K562 (cell line): ENCODE measurements around the gene HDHD3. TPM values are rescaled to one million over a fixed set of nuclear protein-coding genes. Genes with fewer than 3 reads are reported as not detected.

Source experiments
- CEBPG ChIP-seq, 3 experiments: fragments of 200-800 bp in 1 of 3; sonication (Bioruptor generic) in 1 of 3; sonication (generic) in 1 of 3; formaldehyde crosslinking in 1 of 3; IDR thresholded peaks in 2 of 3; conservative IDR thresholded peaks in 1 of 3; 2 replicates each; pipeline versions ENCODE4 v1.6.1 to v1.8.0; 2016 to 2022; ENCODE audit warnings: missing compliant biosample characterization in 2 of 3, missing genetic modification characterization in 2 of 3, mild to moderate bottlenecking in 1 of 3, missing genetic modification reagents in 1 of 3
- HCFC1 ChIP-seq: IDR thresholded peaks from 2 replicates; pipeline ENCODE4 v1.6.1; 2012; ENCODE audit warnings: low read depth, low read length, improper control_type of control experiment
- PPARD ChIP-seq: fragments of 250-450 bp; sonication (Bioruptor Pico); IDR thresholded peaks from 2 replicates; pipeline ENCODE4 v1.8.0; 2022; ENCODE audit warnings: inconsistent platforms, mild to moderate bottlenecking, moderate library complexity
- ZNF76 ChIP-seq: fragments of 250-450 bp; sonication (Bioruptor Pico); IDR thresholded peaks from 2 replicates; pipeline ENCODE4 v1.4.0; 2020; ENCODE audit warnings: mild to moderate bottlenecking, moderate library complexity, borderline replicate concordance
- ZNF79 ChIP-seq: fragments of 250-450 bp; sonication (Bioruptor Pico); IDR thresholded peaks from 2 replicates; pipeline ENCODE4 v1.4.0; 2020; ENCODE audit warnings: low read depth, mild to moderate bottlenecking, moderate library complexity
- polyA plus RNA-seq, 8 experiments: library from polyadenylated mRNA; depleted of rRNA in 4 of 8; stranded (reverse) in 5 of 8; unstranded in 3 of 8; fragments of >200 nt; fragmentation: Nextera tagmentation in 2 of 8; fragmentation: Illumina TruSeq in 1 of 8; extraction: Ambion mirVana in 2 of 8; extraction: Trizol in 1 of 8; gene quantifications; 2 replicates each; pipeline versions ENCODE4 v1.2.1 to v1.2.3, GENCODE V29; 2011 to 2014; ENCODE audit warnings: inconsistent platforms in 1 of 8, missing spikeins in 1 of 8
- total RNA-seq, 7 experiments: library from RNA; depleted of rRNA in 6 of 7; stranded (reverse); fragments of >200 nt in 6 of 7; fragmentation: Illumina TruSeq in 2 of 7; extraction: Trizol in 2 of 7; gene quantifications; 2 replicates each; pipeline versions ENCODE4 v1.2.1 to v1.2.3, GENCODE V29; 2011 to 2021; ENCODE audit warnings: low replicate concordance in 1 of 7
- TF ChIP-seq, protein P1 (sequence below): sonication (generic); formaldehyde crosslinking; IDR thresholded peaks from 2 replicates; pipeline ENCODE4 v1.9.0; 2022; ENCODE audit warnings: mild to moderate bottlenecking, missing genetic modification reagents
- TF ChIP-seq, protein P2 (sequence below): IDR thresholded peaks from 2 replicates; pipeline ENCODE4 v1.6.1; 2014; ENCODE audit warnings: antibody characterized with exemption
- TF ChIP-seq, protein P3 (sequence below), 2 experiments: fragments of 450-650 bp; IDR thresholded peaks; 2 replicates each; pipeline ENCODE4 v1.6.1; 2016
- TF ChIP-seq, protein P4 (sequence below): fragments of 450-650 bp; IDR thresholded peaks from 2 replicates; pipeline ENCODE4 v1.6.1; 2016; ENCODE audit warnings: antibody characterized with exemption
- TF ChIP-seq, protein P5 (sequence below): fragments of 250-450 bp; sonication (Bioruptor Pico); IDR thresholded peaks from 2 replicates; pipeline ENCODE4 v1.5.0; 2020; ENCODE audit warnings: mild to moderate bottlenecking
- TF ChIP-seq, protein P6 (sequence below), 2 experiments: IDR thresholded peaks in 1 of 2; conservative IDR thresholded peaks in 1 of 2; 2 replicates each; pipeline ENCODE4 v1.6.1; 2016; ENCODE audit warnings: low read depth in 2 of 2, mild to moderate bottlenecking in 1 of 2, missing compliant biosample characterization in 1 of 2, missing genetic modification characterization in 1 of 2, moderate library complexity in 1 of 2

The HDHD3 gene
- total and polyA plus RNA-seq, 9 of the 15 experiments (the other 6 are each of a cell fraction or from before 2014, with no cell fraction given), result 1.1 to 19.1 (median 10.9) TPM

DNA sequence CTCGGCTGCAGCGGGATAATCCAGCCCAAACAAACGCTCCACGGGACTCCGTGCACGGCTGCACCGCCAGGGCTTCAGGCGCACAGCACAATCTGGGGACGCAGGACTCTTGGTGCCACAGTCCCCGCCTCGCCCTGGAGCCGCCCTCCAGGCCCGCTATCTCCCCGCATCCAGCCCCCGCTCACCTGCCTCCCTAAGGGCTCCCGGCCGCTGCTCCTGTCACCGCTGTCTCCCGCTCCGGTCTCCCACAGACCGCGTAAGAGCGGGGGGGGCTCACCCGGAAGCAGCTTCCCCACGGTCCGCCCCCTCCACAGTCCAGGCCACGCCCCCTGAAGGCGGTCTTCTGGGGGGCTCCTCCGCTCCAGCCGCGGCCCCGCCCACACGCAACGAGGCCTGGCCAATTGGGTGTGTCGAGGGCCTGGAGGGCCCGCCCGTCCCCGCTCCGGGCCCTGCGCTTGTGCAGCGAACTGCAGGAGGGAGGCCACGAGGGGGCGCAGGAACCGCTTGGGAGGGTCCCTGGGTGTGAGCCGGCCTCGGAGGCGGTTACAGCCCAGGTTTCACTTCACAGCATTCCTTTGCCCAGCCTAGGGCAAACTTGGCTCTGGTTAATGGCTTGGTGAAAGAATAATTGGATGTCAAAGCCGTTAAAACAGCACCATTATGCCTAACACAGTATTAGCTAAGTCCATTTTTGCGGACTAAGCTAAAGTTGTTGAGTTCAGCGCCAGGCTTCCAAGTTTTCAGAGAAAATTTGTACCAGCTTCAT is 24.4 kb upstream of the HDHD3 start, which contains the start of gene ALAD (continued):
- TF ChIP-seq ZNF79 (CRISPR knock-in tag) (no peak), PPARD (CRISPR knock-in tag) (no peak), CEBPG (CRISPR knock-in tag; IDR thresholded peaks at IDR 0.05) (no peak), CEBPG (tag; conservative IDR thresholded peaks at IDR 0.05 in 1 of 2, IDR thresholded peaks at IDR 0.05 in 1 of 2) (no peak), ZNF76 (CRISPR knock-in tag) (no peak), HCFC1 (peak; percentile 3; the same call in 1 of the 2 replicates)
- TF ChIP-seq, protein P1, sequence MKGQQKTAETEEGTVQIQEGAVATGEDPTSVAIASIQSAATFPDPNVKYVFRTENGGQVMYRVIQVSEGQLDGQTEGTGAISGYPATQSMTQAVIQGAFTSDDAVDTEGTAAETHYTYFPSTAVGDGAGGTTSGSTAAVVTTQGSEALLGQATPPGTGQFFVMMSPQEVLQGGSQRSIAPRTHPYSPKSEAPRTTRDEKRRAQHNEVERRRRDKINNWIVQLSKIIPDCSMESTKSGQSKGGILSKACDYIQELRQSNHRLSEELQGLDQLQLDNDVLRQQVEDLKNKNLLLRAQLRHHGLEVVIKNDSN (CRISPR knock-in tag), result no peak
- TF ChIP-seq, protein P2, sequence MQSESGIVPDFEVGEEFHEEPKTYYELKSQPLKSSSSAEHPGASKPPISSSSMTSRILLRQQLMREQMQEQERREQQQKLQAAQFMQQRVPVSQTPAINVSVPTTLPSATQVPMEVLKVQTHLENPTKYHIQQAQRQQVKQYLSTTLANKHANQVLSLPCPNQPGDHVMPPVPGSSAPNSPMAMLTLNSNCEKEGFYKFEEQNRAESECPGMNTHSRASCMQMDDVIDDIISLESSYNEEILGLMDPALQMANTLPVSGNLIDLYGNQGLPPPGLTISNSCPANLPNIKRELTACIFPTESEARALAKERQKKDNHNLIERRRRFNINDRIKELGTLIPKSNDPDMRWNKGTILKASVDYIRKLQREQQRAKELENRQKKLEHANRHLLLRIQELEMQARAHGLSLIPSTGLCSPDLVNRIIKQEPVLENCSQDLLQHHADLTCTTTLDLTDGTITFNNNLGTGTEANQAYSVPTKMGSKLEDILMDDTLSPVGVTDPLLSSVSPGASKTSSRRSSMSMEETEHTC, result no peak; the same call in 1 of the 2 replicates
- TF ChIP-seq, protein P3, sequence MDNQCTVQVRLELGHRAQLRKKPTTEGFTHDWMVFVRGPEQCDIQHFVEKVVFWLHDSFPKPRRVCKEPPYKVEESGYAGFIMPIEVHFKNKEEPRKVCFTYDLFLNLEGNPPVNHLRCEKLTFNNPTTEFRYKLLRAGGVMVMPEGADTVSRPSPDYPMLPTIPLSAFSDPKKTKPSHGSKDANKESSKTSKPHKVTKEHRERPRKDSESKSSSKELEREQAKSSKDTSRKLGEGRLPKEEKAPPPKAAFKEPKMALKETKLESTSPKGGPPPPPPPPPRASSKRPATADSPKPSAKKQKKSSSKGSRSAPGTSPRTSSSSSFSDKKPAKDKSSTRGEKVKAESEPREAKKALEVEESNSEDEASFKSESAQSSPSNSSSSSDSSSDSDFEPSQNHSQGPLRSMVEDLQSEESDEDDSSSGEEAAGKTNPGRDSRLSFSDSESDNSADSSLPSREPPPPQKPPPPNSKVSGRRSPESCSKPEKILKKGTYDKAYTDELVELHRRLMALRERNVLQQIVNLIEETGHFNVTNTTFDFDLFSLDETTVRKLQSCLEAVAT (IDR thresholded peaks at IDR 0.05), result peak in 1 of 2 experiments; percentile 84; a peak in 2 of 4 replicates
- TF ChIP-seq, protein P4, sequence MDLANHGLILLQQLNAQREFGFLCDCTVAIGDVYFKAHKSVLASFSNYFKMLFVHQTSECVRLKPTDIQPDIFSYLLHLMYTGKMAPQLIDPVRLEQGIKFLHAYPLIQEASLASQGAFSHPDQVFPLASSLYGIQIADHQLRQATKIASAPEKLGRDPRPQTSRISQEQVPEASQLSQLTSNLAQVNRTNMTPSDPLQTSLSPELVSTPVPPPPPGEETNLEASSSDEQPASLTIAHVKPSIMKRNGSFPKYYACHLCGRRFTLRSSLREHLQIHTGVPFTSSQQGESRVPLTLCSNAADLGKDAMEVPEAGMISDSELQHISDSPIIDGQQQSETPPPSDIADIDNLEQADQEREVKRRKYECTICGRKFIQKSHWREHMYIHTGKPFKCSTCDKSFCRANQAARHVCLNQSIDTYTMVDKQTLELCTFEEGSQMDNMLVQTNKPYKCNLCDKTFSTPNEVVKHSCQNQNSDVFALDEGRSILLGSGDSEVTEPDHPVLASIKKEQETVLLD, result no peak
- TF ChIP-seq, protein P5, sequence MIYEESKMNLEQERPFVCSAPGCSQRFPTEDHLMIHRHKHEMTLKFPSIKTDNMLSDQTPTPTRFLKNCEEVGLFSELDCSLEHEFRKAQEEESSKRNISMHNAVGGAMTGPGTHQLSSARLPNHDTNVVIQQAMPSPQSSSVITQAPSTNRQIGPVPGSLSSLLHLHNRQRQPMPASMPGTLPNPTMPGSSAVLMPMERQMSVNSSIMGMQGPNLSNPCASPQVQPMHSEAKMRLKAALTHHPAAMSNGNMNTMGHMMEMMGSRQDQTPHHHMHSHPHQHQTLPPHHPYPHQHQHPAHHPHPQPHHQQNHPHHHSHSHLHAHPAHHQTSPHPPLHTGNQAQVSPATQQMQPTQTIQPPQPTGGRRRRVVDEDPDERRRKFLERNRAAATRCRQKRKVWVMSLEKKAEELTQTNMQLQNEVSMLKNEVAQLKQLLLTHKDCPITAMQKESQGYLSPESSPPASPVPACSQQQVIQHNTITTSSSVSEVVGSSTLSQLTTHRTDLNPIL (CRISPR knock-in tag), result no peak
- TF ChIP-seq, protein P6, sequence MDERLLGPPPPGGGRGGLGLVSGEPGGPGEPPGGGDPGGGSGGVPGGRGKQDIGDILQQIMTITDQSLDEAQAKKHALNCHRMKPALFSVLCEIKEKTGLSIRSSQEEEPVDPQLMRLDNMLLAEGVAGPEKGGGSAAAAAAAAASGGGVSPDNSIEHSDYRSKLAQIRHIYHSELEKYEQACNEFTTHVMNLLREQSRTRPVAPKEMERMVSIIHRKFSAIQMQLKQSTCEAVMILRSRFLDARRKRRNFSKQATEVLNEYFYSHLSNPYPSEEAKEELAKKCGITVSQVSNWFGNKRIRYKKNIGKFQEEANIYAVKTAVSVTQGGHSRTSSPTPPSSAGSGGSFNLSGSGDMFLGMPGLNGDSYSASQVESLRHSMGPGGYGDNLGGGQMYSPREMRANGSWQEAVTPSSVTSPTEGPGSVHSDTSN (CRISPR knock-in tag; IDR thresholded peaks at IDR 0.05; ENCODE audit: low read depth), result no peak
- TF ChIP-seq, protein P6 (tag; conservative IDR thresholded peaks at IDR 0.05; ENCODE audit: low read depth), result no peak
